K562 (cell line): ENCODE results near the gene ZNF701. TPM values are rescaled to one million over a fixed set of nuclear protein-coding genes. Genes with fewer than 3 reads are reported as not detected.

Experiments used
- EGR1 ChIP-seq: fragments of 450-650 bp; conservative IDR thresholded peaks from 2 replicates; pipeline ENCODE4 v1.6.1; 2017; ENCODE audit warnings: mild to moderate bottlenecking
- ZNF695 ChIP-seq: fragments of 450-650 bp; formaldehyde crosslinking; IDR thresholded peaks from 2 replicates; pipeline ENCODE4 v1.4.0; 2020; ENCODE audit warnings: mild to moderate bottlenecking, moderate library complexity
- polyA plus RNA-seq, 8 experiments: library from polyadenylated mRNA; depleted of rRNA in 4 of 8; stranded (reverse) in 5 of 8; unstranded in 3 of 8; fragments of >200 nt; fragmentation: Nextera tagmentation in 2 of 8; fragmentation: Illumina TruSeq in 1 of 8; extraction: Ambion mirVana in 2 of 8; extraction: Trizol in 1 of 8; gene quantifications; 2 replicates each; pipeline versions ENCODE4 v1.2.1 to v1.2.3, GENCODE V29; 2011 to 2014; ENCODE audit warnings: inconsistent platforms in 1 of 8, missing spikeins in 1 of 8
- total RNA-seq, 7 experiments: library from RNA; depleted of rRNA in 6 of 7; stranded (reverse); fragments of >200 nt in 6 of 7; fragmentation: Illumina TruSeq in 2 of 7; extraction: Trizol in 2 of 7; gene quantifications; 2 replicates each; pipeline versions ENCODE4 v1.2.1 to v1.2.3, GENCODE V29; 2011 to 2021; ENCODE audit warnings: low replicate concordance in 1 of 7
- TF ChIP-seq, protein P1 (sequence below): fragments of 450-650 bp; IDR thresholded peaks from 2 replicates; pipeline ENCODE4 v1.6.1; 2016; ENCODE audit warnings: mild to moderate bottlenecking, moderate library complexity
- TF ChIP-seq, protein P2 (sequence below): fragments of 450-650 bp; formaldehyde crosslinking; IDR thresholded peaks from 2 replicates; pipeline ENCODE4 v1.4.0; 2022; ENCODE audit warnings: mild to moderate bottlenecking, moderate library complexity

The ZNF701 gene
- total and polyA plus RNA-seq, 9 of the 15 experiments (the other 6 are each of a cell fraction or from before 2014, with no cell fraction given), result 5.3 to 15.9 (median 10.1) TPM

DNA sequence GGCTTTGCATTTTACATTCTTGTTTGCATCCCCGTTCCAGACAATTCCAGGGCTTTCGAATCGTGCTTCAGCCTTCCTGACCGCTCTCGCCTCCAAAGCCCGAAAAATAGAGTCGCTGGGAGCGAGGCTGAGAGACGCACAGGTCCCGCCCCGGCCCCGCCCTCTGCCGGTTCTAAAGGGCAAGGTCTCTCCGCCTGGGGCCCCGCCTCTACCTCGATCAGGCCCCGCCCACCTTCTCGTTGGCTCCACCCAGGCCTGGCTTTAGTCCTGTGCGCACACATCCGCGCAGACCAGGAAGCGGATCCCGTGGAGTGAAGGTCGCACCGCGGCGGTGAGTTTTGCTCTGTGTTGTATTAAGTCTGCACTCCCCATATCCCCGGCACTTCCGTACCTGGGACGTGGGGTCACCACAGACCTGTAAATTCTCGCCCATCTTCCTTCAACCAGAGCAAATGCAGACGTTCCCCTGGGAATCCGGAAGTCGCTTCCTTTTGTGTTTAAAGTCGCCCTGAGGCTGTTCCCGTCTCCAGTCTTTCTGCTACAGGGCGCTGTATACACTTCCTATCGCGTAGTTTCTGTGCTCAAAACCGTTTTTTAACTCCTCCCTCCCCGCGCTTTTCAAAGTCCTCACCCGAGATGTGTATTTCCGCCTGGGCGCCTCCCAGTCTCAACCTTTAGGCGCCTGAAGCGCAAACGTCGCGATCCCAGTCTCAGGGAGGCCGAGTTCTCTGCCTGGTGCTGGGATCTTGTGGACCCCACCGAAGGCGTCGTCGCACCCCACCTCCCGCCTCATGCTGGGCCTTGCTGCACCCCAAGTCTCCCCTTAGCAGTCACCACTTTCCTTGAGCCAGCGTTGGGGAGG lies at the start of gene ZNF701 (continued):
- TF ChIP-seq, protein P1, sequence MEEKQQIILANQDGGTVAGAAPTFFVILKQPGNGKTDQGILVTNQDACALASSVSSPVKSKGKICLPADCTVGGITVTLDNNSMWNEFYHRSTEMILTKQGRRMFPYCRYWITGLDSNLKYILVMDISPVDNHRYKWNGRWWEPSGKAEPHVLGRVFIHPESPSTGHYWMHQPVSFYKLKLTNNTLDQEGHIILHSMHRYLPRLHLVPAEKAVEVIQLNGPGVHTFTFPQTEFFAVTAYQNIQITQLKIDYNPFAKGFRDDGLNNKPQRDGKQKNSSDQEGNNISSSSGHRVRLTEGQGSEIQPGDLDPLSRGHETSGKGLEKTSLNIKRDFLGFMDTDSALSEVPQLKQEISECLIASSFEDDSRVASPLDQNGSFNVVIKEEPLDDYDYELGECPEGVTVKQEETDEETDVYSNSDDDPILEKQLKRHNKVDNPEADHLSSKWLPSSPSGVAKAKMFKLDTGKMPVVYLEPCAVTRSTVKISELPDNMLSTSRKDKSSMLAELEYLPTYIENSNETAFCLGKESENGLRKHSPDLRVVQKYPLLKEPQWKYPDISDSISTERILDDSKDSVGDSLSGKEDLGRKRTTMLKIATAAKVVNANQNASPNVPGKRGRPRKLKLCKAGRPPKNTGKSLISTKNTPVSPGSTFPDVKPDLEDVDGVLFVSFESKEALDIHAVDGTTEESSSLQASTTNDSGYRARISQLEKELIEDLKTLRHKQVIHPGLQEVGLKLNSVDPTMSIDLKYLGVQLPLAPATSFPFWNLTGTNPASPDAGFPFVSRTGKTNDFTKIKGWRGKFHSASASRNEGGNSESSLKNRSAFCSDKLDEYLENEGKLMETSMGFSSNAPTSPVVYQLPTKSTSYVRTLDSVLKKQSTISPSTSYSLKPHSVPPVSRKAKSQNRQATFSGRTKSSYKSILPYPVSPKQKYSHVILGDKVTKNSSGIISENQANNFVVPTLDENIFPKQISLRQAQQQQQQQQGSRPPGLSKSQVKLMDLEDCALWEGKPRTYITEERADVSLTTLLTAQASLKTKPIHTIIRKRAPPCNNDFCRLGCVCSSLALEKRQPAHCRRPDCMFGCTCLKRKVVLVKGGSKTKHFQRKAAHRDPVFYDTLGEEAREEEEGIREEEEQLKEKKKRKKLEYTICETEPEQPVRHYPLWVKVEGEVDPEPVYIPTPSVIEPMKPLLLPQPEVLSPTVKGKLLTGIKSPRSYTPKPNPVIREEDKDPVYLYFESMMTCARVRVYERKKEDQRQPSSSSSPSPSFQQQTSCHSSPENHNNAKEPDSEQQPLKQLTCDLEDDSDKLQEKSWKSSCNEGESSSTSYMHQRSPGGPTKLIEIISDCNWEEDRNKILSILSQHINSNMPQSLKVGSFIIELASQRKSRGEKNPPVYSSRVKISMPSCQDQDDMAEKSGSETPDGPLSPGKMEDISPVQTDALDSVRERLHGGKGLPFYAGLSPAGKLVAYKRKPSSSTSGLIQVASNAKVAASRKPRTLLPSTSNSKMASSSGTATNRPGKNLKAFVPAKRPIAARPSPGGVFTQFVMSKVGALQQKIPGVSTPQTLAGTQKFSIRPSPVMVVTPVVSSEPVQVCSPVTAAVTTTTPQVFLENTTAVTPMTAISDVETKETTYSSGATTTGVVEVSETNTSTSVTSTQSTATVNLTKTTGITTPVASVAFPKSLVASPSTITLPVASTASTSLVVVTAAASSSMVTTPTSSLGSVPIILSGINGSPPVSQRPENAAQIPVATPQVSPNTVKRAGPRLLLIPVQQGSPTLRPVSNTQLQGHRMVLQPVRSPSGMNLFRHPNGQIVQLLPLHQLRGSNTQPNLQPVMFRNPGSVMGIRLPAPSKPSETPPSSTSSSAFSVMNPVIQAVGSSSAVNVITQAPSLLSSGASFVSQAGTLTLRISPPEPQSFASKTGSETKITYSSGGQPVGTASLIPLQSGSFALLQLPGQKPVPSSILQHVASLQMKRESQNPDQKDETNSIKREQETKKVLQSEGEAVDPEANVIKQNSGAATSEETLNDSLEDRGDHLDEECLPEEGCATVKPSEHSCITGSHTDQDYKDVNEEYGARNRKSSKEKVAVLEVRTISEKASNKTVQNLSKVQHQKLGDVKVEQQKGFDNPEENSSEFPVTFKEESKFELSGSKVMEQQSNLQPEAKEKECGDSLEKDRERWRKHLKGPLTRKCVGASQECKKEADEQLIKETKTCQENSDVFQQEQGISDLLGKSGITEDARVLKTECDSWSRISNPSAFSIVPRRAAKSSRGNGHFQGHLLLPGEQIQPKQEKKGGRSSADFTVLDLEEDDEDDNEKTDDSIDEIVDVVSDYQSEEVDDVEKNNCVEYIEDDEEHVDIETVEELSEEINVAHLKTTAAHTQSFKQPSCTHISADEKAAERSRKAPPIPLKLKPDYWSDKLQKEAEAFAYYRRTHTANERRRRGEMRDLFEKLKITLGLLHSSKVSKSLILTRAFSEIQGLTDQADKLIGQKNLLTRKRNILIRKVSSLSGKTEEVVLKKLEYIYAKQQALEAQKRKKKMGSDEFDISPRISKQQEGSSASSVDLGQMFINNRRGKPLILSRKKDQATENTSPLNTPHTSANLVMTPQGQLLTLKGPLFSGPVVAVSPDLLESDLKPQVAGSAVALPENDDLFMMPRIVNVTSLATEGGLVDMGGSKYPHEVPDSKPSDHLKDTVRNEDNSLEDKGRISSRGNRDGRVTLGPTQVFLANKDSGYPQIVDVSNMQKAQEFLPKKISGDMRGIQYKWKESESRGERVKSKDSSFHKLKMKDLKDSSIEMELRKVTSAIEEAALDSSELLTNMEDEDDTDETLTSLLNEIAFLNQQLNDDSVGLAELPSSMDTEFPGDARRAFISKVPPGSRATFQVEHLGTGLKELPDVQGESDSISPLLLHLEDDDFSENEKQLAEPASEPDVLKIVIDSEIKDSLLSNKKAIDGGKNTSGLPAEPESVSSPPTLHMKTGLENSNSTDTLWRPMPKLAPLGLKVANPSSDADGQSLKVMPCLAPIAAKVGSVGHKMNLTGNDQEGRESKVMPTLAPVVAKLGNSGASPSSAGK, result peak; percentile 79
- TF ChIP-seq, protein P2, sequence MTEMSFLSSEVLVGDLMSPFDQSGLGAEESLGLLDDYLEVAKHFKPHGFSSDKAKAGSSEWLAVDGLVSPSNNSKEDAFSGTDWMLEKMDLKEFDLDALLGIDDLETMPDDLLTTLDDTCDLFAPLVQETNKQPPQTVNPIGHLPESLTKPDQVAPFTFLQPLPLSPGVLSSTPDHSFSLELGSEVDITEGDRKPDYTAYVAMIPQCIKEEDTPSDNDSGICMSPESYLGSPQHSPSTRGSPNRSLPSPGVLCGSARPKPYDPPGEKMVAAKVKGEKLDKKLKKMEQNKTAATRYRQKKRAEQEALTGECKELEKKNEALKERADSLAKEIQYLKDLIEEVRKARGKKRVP (CRISPR knock-in tag), result no peak
- TF ChIP-seq ZNF695 (CRISPR knock-in tag) (no peak), EGR1 (no peak)
